GM19468 (cell line): ENCODE data around the gene ZC3H15.
"Not testable (repeated sequence)": the region's sequence is repeated elsewhere in the genome, so short reads cannot be mapped to it uniquely, and the experiment has no call there.

ENCODE experiments used
- ATAC-seq: cut with Tn5 transposase; IDR thresholded peaks from one replicate; pipeline ENCODE4 v1.9.1; 2021; ENCODE audit warnings: mild to moderate bottlenecking, moderate library complexity, moderate number of reproducible peaks; ENCODE audit not compliant: unreplicated experiment; ENCODE audit errors: extremely low read depth

Gene ZC3H15

GRCh38 chr2:186485871-186486650 lies at the start of gene ZC3H15:
Gene ZC3H15 (plus strand): TSS chr2:186486260. CDS start chr2:186486383, 123 bp downstream.
- ATAC-seq: peak; percentile 83

GRCh38 chr2:186437719-186438118 lies 48.3 kb upstream of the ZC3H15 start:
- no peak for ATAC-seq

- ATAC-seq: not testable (repeated sequence)
These were observed 46.4 kb upstream of the ZC3H15 start for GRCh38 chr2:186439673-186440095.

GRCh38 chr2:186440506-186440905 lies 45.6 kb upstream of the ZC3H15 start:
- no peak for ATAC-seq

GRCh38 chr2:186442885-186443284 lies 43.2 kb upstream of the ZC3H15 start:
- ATAC-seq: no peak

GRCh38 chr2:186443851-186444250 lies 42.2 kb upstream of the ZC3H15 start:
- ATAC-seq: no peak

- no peak for ATAC-seq
These were observed 40.6 kb upstream of the ZC3H15 start for GRCh38 chr2:186445506-186445905.

- no peak for ATAC-seq
These were observed 30.4 kb upstream of the ZC3H15 start for GRCh38 chr2:186455613-186456012.

- no peak for ATAC-seq
These were observed 29.1 kb upstream of the ZC3H15 start for GRCh38 chr2:186456941-186457340.

GRCh38 chr2:186457908-186458307 lies 28.2 kb upstream of the ZC3H15 start:
- no peak for ATAC-seq

- ATAC-seq: no peak
These were observed 27.1 kb upstream of the ZC3H15 start for GRCh38 chr2:186459009-186459408.

- peak; percentile 85 for ATAC-seq
These were observed 25.6 kb upstream of the ZC3H15 start for GRCh38 chr2:186460465-186460864.

- ATAC-seq: no peak
These were observed 19.3 kb upstream of the ZC3H15 start for GRCh38 chr2:186466743-186467142.

- ATAC-seq: no peak
These were observed 18.6 kb upstream of the ZC3H15 start for GRCh38 chr2:186467421-186467820.

GRCh38 chr2:186472722-186473493 lies 13.2 kb upstream of the ZC3H15 start:
- ATAC-seq: not testable (repeated sequence)

GRCh38 chr2:186474239-186474638 lies 11.8 kb upstream of the ZC3H15 start:
- ATAC-seq: not testable (repeated sequence)

- no peak for ATAC-seq
These were observed 8.3 kb upstream of the ZC3H15 start for GRCh38 chr2:186477790-186478189.

- ATAC-seq: no peak
These were observed 5.1 kb upstream of the ZC3H15 start for GRCh38 chr2:186480991-186481390.

- no peak for ATAC-seq
These were observed 1.9 kb upstream of the ZC3H15 start for GRCh38 chr2:186484062-186484735.

GRCh38 chr2:186485576-186485870 lies 537 bp upstream of the ZC3H15 start:
- ATAC-seq: no peak
